OCI-M2 (cell line): ENCODE measurements around the gene FETUB.
"Not testable (repeated sequence)": the region's sequence is repeated elsewhere in the genome, so short reads cannot be mapped to it uniquely, and the experiment has no call there.

Source experiments
- DNase-seq: peaks from one replicate; lab custom pipeline; 2025; ENCODE audit not compliant: unreplicated experiment; lab: John Stamatoyannopoulos, UW

Gene FETUB

GRCh38 chr3:186630950-186631641 is 9.1 kb upstream of the FETUB start:
- DNase-seq: no peak

DNA sequence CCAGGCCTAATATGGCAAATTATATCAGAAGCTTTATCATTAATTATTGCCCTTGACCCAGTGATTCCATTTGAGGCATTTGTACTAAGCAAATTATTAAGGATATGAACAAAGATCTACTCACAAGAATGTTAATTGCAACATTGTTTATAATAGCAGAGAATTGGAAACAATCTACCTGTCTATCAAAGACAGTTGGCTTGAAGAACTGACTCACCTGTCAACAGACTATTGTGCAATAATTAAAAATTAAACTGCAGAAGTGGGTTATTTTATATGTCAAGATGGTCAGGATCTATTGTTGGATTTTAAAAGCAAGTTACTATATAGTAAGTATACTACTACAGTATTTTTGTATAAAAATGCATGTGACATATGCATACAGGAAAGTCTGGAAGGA is 6.7 kb upstream of the FETUB start:
- no peak for DNase-seq

GRCh38 chr3:186634207-186634606 is 6.0 kb upstream of the FETUB start:
- not testable (repeated sequence) for DNase-seq

GRCh38 chr3:186635532-186635931 is 4.7 kb upstream of the FETUB start:
- DNase-seq: no peak

DNA sequence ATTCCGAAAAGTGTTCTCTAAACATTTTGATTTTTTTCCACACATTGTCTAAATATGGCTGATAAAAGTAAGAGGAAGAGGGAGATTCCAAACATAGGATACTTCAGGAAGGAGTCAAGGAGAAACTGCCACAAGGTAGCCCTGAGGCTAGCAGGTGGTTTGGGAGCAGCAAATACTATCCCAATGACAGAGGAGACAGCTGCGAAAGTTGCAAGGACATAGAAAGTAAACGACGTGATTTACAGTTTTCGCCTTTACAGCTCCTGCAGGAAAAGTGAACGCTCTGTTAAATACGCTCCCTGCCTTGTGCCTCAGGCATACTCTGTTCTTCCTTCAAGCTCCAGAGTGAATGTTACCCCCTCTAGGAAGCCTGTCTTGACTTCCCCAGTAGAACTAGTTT is 3.7 kb upstream of the FETUB start:
- no peak for DNase-seq

DNA sequence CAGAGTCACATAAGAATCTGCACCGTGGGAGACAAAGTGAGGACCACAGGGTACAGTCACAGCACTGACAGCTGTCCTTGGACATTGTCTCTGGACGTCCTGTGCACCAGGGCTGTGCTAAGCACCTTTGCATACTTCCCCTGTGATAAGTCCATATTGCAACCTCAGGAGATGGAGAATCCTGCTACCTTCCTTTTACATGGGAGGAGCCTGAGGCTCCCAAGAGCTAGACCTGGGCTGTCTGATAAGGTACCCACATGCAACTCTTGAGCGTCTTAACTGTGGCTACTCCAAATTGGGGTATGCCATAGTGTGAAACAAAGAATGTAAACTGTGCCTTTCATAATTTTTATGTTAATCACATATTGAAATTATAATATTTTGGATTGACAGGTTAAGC is 2.5 kb upstream of the FETUB start:
- DNase-seq: no peak

GRCh38 chr3:186638259-186638658 is 1.9 kb upstream of the FETUB start:
- no peak for DNase-seq

GRCh38 chr3:186640473-186640818 is 247 bp downstream of the FETUB start:
- DNase-seq: no peak

- DNase-seq: no peak
These were observed 730 bp downstream of the FETUB start for GRCh38 chr3:186640929-186641328.

- no peak for DNase-seq
These were observed 1.8 kb downstream of the FETUB start for GRCh38 chr3:186642014-186642413.

DNA sequence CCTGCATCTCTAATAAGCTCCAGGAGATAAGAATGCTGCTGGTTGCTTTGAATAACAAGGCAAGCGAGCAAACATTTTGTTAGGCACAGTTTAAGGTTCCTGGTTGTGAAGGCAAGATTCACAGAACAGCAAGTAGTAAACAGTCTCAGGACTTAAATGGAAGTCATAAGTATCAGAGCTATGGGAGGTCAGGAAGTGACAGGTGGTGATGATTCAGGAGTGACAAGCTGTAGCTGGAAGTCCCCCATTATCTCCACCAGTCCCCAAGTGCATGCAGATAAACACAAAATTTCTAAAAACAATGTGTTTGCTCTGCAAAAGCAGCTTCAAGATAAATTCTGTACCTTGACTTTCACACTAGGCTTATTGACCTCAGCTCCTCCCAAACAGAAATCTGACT is 3.3 kb downstream of the FETUB start:
- DNase-seq: no peak

DNA sequence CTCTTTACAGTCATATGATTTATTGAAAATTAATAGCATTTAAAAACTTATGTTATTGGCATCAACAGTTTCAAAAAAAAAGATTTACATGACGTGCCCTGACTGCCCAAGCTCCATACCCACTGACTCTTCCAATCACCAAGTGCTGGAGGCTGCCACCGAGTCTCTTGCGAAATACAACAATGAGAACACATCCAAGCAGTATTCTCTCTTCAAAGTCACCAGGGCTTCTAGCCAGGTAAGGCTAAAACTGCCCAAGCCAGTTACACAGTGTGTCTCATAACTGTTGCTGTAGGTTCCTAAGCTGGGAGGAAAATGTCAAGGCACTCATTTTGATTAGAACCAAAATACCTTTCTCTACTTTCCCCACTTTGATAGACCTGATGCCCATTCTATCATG is 4.5 kb downstream of the FETUB start:
- DNase-seq: no peak

- DNase-seq: no peak
These were observed 5.9 kb downstream of the FETUB start for GRCh38 chr3:186646106-186646505.

- DNase-seq: no peak
These were observed 6.6 kb downstream of the FETUB start for GRCh38 chr3:186646841-186647240.

DNA sequence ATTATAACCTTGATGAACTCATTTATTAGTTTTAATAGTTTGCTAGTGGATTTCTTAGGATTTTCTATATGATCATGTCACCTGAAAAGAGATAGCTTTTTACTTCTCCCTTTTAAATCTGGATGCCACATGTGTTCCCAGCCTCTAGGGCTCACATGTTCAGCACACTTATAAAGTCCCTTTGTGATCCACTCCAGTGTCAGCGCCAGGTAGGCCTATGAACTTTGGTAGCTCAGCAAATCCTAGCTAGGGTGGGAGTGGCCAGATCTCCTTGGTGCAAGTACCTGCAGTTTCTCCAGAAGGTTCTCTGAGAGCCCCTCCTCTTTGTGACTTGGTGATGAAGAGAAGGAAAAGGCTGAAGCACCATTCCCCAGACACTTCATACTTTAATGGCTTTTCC is 8.7 kb downstream of the FETUB start:
- DNase-seq: no peak

DNA sequence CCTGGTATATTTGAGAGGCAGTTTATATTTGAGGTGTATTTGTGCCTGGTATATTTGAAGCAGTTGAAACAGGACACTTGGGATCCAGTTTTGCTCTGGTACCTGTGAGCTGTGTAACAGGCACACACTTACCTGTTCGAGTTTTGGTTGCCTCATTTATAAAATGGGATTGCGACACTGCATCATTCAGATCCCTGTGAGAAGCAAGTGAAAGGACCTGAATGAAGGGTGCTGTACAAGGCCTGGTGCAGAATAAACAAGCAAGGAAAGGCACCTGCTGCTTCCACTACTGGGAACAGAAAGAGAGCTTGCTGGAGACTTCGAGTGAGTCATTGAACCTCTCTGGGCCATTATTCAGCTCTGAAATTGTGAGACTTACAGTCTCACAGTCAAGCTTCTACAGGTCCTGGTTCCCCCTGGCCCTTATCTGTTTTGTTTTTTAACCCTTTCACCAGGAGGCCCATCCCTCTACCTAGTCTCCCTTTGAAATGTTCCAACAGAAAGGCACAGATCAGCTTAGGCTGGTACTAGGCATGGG is 11.5 kb downstream of the FETUB start:
- DNase-seq: no peak

- no peak for DNase-seq
These were observed 13.0 kb downstream of the FETUB start for GRCh38 chr3:186653080-186653707.

DNA sequence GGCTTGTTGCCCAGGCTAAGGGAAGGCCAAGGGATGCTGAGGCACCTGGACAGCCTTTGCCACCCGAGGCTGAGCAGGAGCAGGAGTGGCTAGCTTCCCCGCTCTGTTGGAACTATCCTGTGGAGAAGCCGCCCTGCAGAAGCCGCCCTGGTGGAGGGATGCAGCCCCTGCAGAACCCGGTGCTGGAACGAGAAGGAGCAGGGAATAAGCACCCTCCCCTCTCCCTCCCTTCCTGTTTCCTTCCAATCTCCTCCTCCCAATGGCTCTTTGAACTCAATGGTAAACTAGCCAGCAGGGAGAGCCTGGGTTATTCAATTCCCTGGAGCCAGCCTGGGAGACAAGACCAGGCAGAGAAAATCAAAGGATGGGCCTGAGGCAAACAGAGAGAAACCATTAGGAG is 13.8 kb downstream of the FETUB start:
- no peak for DNase-seq

DNA sequence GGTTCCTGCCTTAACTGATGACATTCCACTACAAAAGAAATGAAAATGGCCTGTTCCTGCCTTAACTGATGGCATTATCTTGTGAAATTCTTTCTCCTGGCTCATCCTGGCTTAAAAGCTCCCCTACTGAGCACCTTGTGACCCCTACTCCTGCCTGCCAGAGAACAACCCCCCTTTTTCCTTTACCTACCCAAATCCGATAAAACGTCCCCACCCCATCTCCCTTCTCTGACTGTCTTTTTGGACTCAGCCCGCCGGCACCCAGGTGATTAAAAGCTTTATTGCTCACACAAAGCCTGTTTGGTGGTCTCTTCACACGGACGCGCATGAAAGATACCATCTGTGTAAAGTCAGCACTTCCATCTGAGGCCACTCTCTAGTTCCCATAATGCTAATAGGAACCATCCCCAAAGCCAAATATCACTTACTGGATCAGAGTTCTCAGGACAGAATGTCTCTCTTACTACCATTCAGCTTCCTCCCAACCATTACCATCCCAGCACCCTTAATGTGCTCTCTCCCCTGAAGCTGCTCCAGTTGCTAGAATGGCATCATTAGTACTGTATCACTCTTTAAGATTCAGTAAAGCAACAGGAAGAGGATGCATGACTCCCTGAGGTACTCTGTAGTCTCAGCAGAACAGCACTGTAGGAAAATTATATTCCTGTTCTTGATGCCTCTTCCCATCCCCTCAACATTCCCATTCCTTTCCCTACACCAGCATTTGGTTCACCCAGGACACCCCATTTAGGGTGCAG is 23.3 kb downstream of the FETUB start:
- no peak for DNase-seq

DNA sequence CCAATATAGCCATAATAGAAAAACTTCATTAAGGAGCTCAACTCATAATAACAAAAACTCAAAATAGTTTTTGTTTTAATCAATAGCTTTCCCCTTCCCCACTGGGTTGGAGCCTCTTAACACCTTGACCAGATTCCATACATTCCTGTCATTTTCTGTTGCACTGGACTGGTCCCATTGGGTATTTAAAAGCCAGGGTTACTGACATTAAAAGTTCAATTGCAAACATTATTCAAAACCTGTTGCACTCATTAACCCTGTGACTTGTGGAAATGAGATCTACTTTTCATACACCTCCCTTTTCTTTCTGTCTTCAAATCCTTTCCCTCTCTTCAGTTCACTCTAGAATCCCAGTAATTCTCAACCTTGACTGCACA is 23.9 kb downstream of the FETUB start:
- no peak for DNase-seq

- no peak for DNase-seq
These were observed 24.3 kb downstream of the FETUB start for GRCh38 chr3:186664506-186664905.

- no peak for DNase-seq
These were observed 25.5 kb downstream of the FETUB start, which contains the start of gene HRG for GRCh38 chr3:186665625-186666188. Gene HRG (plus strand): TSS chr3:186666014. CDS start chr3:186666032, 18 bp downstream.
